ENCODE results near the gene BCAT1. TPM values are rescaled to one million over a fixed set of nuclear protein-coding genes. Genes with fewer than 3 reads are reported as not detected.

Gene BCAT1
- total and polyA plus RNA-seq, 2 donors (not counting 1 experiment from before 2014, with no cell fraction given): 0.33 to 9.6 TPM

DNA sequence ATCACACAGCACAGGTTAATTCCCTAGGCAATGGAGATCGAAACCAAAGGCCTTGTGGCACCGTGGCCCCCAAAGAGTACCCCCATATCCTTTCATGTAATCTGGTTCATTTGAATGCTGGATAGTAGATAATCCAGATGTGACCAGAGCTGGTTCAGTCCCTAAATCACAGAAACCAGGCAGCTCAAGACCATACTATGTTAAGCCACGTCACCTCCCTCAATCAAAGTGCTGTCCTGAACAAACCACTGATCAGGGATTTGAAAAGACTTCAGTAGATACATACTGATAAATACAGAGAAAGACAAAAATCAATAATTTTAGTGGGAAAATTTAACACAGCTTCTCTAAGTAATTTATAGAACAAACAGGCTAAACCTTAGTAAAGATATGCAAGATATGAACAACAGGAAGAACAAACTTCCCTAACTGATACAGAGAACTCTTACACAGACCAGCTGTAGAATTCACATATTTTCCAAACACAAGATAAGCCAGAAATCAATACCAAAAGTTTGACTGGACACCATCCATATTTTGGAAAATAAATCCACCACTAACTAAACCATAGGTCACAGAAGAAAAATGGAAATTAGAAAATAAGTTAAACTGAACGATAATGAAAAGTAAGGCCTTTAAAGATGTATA lies 67.1 kb downstream of the BCAT1 start:
- Histone ChIP-seq H3K36me3 (replicated peaks in 1 of 2; ENCODE audit: control extremely low read depth in 1 of 2, control insufficient read depth in 1 of 2, extremely low read depth in 1 of 2, insufficient read depth in 2 of 2, low read length in 1 of 2) (no peaks in the 10 kb centered on the region), H3K4me1 (ENCODE audit: control insufficient read depth in 2 of 2, insufficient read depth in 2 of 2, low read length in 2 of 2) (no peaks in the 10 kb centered on the region), H3K79me2 (ENCODE audit: control insufficient read depth, insufficient read depth, low read length) (no peaks in the 10 kb centered on the region), H3K4me3 (ENCODE audit: control extremely low read depth in 1 of 5, extremely low read depth in 1 of 5, insufficient read depth in 1 of 5, low read depth in 2 of 5, low read length in 4 of 5) (no peak overlapping the region), H3K27me3 (replicated peaks in 1 of 4; ENCODE audit: control extremely low read depth in 1 of 4, control insufficient read depth in 3 of 4, insufficient read depth in 4 of 4, low read length in 3 of 4) (no peaks in the 10 kb centered on the region), H2AFZ (ENCODE audit: insufficient read depth, low read depth, low read length, poor library complexity, severe bottlenecking) (no peak overlapping the region), H3K27ac (ENCODE audit: low read length in 2 of 2) (no peak overlapping the region), H4K20me1 (ENCODE audit: control insufficient read depth, insufficient read depth, low read length, poor library complexity, severe bottlenecking) (no peaks in the 10 kb centered on the region), H3K4me2 (replicated peaks; ENCODE audit: low read depth, low read length, poor library complexity, severe bottlenecking) (no peak overlapping the region), H3K9me3 (ENCODE audit: control extremely low read depth in 1 of 3, control insufficient read depth in 2 of 3, insufficient read depth in 1 of 3, low read length in 2 of 3) (no peaks in the 10 kb centered on the region), H3K9ac (ENCODE audit: low read length) (no peak overlapping the region)
- Mint-ChIP-seq H3K4me1 (no peaks in the 10 kb centered on the region), H3K4me3 (no peak overlapping the region), H3K27me3 (no peaks in the 10 kb centered on the region), H3K27ac (no peak overlapping the region), H3K9me3 (ENCODE audit: insufficient read depth) (no peaks in the 10 kb centered on the region)
- TF ChIP-seq, protein P1, sequence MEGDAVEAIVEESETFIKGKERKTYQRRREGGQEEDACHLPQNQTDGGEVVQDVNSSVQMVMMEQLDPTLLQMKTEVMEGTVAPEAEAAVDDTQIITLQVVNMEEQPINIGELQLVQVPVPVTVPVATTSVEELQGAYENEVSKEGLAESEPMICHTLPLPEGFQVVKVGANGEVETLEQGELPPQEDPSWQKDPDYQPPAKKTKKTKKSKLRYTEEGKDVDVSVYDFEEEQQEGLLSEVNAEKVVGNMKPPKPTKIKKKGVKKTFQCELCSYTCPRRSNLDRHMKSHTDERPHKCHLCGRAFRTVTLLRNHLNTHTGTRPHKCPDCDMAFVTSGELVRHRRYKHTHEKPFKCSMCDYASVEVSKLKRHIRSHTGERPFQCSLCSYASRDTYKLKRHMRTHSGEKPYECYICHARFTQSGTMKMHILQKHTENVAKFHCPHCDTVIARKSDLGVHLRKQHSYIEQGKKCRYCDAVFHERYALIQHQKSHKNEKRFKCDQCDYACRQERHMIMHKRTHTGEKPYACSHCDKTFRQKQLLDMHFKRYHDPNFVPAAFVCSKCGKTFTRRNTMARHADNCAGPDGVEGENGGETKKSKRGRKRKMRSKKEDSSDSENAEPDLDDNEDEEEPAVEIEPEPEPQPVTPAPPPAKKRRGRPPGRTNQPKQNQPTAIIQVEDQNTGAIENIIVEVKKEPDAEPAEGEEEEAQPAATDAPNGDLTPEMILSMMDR (IDR thresholded peaks at IDR 0.05): no peak
- TF ChIP-seq EZH2 (IDR thresholded peaks at IDR 0.05; ENCODE audit: borderline replicate concordance, insufficient read depth, low read depth, low read length, poor library complexity, severe bottlenecking): no peak
- WGBS (ENCODE audit: insufficient coverage): no CpG with 5 or more reads among the region's 4 CpGs
- ATAC-seq (ENCODE audit: low read depth) (no peak), DNase-seq (no peak)
- ChIA-PET POLR2A (no interaction called here), CTCF (interaction anchor here (0.6 kb wide), 1 partner anchor 330 kb away, joined by 3 read pairs; no protein-coding TSS in a partner anchor)
- intact Hi-C loops (cut with micrococcal nuclease): no loop called here

DNA sequence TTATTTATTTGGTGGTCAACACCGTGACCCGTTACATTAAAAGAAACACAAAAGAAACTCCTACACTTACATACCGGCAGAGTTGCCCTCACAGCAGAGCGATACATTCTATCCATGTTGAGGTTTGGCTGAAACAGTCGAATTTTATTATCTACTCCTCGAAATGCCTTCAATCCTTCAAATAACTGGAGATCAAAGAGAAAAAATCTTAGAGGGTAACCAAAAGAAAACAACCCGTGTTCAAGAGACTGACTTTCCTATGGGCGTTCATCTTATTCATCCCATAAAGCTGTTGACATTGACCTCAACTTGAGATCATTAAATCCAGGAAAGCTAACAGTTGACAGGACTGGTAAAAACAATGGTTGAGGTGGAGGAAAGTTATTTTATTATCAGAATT lies 67.7 kb downstream of the BCAT1 start:
- H3K4me2 ChIP-seq (replicated peaks; ENCODE audit: low read depth, low read length, poor library complexity, severe bottlenecking): no peak overlapping the region
- no peaks in the 10 kb centered on the region for H3K79me2 ChIP-seq (ENCODE audit: control insufficient read depth, insufficient read depth, low read length)
- no peak overlapping the region for H3K4me3 ChIP-seq (ENCODE audit: control extremely low read depth in 1 of 5, extremely low read depth in 1 of 5, insufficient read depth in 1 of 5, low read depth in 2 of 5, low read length in 4 of 5)
- DNase-seq (no peak), ATAC-seq (ENCODE audit: low read depth) (no peak)
- H4K20me1 ChIP-seq (ENCODE audit: control insufficient read depth, insufficient read depth, low read length, poor library complexity, severe bottlenecking): no peaks in the 10 kb centered on the region
- Mint-ChIP-seq H3K27me3 (no peaks in the 10 kb centered on the region), H3K4me3 (no peak overlapping the region), H3K27ac (no peak overlapping the region), H3K4me1 (no peaks in the 10 kb centered on the region), H3K9me3 (ENCODE audit: insufficient read depth) (no peaks in the 10 kb centered on the region)
- ChIA-PET POLR2A (no interaction called here), CTCF (interaction anchor here (0.6 kb wide), 1 partner anchor 330 kb away, joined by 3 read pairs; no protein-coding TSS in a partner anchor)
- no peak overlapping the region for H2AFZ ChIP-seq (ENCODE audit: insufficient read depth, low read depth, low read length, poor library complexity, severe bottlenecking)
- no peak overlapping the region for H3K9ac ChIP-seq (ENCODE audit: low read length)
- no peaks in the 10 kb centered on the region for H3K4me1 ChIP-seq (ENCODE audit: control insufficient read depth in 2 of 2, insufficient read depth in 2 of 2, low read length in 2 of 2)
- H3K36me3 ChIP-seq (replicated peaks in 1 of 2; ENCODE audit: control extremely low read depth in 1 of 2, control insufficient read depth in 1 of 2, extremely low read depth in 1 of 2, insufficient read depth in 2 of 2, low read length in 1 of 2): no peaks in the 10 kb centered on the region
- H3K27ac ChIP-seq (ENCODE audit: low read length in 2 of 2): no peak overlapping the region
- no peaks in the 10 kb centered on the region for H3K9me3 ChIP-seq (ENCODE audit: control extremely low read depth in 1 of 3, control insufficient read depth in 2 of 3, insufficient read depth in 1 of 3, low read length in 2 of 3)
- intact Hi-C loops (cut with micrococcal nuclease): no loop called here
- WGBS (ENCODE audit: insufficient coverage): 96% methylated on average over 5 of the region's 8 CpGs
- H3K27me3 ChIP-seq (replicated peaks in 1 of 4; ENCODE audit: control extremely low read depth in 1 of 4, control insufficient read depth in 3 of 4, insufficient read depth in 4 of 4, low read length in 3 of 4): no peaks in the 10 kb centered on the region
- TF ChIP-seq, protein P1 (IDR thresholded peaks at IDR 0.05): no peak
- TF ChIP-seq EZH2 (IDR thresholded peaks at IDR 0.05; ENCODE audit: borderline replicate concordance, insufficient read depth, low read depth, low read length, poor library complexity, severe bottlenecking): no peak

Data from B cell (primary cell).